HG02973 (cell line): ENCODE measurements around the gene ZNF616.
A peak's percentile ranks its signal among the peaks of the same experiment; 100 is the strongest.

Source experiments
- ATAC-seq: cut with Tn5 transposase; IDR thresholded peaks from one replicate; pipeline ENCODE4 v1.9.1; 2021; ENCODE audit warnings: moderate library complexity; ENCODE audit not compliant: unreplicated experiment

The ZNF616 gene

DNA sequence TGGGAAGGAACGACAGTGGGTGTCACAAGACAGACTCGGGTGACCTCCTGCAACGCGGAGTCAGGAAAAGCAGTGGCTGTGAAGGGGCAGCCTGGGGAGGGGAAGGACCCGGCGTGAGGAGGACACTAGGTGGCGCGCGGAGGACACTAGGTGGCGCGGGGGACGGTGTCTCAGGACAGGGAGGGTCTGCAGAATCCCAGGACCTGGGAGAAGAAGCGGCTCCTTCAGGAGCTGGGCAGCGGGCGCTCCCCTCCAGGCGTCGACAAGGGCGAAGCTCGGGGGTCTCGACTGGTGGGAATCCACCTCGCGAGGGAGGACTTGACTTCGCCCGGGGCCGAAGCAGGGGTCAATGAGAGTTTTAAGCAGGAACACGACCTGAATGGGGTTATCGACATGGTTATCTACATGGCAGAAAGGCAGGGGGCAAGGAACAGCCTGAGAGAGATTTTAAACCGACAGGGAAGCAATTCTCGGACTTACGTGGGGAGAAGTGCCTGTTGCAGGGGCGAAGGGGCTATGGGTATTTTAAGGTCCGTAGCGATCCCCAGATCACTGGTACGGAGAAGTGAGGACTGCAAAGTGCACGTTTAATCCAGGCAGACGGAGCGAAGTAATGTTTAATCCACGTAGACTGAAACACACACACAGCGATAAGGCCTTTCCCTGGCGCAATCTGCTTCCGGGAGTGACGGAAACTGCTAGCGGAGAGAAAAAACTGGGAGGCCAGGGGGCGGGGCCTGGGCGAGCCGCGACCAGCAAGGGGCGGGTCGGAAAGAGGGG is at the start of gene ZNF616:
Gene ZNF616, minus strand, starts transcription at position 687 of the 780 bp plus-strand sequence. CDS start 9,426 bp downstream, outside the sequence.
- peak; percentile 48 for ATAC-seq

DNA sequence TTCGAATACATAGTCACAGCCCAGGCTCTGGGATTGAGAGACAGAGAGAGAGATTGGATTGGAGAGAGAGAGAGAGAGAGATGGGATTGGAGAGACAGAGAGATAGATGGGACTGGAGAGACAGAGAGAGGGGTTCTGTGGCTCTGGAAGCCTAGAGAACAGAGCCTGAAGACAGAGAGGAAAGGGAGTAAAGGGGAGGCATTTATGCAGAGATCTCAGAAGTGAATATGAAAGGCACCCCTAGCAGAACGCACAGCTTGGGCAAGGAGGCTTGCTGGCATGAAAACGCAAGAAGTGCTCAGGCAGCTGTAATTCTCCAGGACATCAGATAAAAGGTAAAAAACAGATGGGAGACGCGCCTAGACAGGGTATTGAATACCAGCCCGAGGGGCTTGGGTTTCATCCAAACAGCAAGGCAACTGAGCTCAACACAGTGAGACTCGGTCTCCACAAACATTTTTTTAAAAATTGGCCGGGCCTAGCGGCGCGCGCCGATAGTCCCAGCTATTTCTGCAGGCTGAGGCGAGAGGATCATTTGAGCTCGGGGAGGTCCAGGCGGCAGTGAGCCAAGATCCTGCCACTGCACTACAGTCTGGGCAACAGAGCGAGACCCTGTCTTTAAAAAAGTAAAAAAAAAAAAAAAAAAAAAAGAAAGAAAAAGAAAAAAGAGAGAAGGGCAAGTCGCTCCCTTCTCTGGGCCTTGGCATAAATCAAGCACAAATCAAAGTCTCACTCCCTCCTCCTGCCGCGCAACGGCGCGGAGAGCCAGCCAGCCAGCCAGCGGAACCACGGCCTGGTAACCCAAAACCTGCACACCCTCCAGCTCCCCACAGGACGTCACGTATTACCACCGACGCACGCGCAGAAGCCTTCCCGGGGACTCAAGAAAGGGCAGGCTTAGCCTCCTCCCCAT is 49.3 kb upstream of the ZNF616 start:
- ATAC-seq: peak; percentile 5

DNA sequence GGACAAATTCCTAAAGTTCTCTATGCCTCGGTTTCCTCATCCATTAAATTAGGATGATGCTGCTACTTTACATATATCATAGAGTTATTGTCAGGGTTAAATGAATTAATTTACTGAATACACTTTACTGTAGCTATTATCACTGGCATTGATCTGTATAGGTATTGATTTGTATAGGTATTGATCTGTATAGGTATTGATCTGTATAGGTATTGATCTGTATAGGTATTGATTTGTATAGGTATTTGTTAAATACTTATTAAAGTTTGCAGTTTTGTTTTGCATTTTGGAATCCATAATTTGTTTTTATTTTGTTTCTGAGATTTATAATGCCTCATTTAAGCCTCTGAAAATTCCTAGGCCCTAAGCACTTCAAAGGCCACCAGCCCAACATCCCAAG is 47.7 kb upstream of the ZNF616 start:
- ATAC-seq: no peak

DNA sequence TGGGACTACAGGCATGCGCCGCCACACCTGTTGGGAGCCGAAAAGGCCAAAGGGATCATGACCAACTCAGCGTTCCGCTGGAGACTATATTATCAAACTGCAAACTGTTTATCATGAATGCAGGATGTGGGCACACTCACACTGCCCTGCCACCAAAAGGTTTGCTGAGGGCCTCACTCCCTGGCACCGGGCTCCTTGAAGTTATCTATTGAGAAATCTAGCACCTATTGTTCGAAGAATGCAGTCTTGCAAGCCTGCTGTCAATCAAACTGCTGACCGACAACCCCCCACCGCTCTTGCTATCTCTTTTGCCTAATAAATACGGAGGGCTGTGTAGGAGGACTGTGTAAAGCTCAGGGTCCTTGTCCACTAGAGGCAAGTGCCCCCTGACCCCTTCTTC is 36.8 kb upstream of the ZNF616 start:
- ATAC-seq: no peak

DNA sequence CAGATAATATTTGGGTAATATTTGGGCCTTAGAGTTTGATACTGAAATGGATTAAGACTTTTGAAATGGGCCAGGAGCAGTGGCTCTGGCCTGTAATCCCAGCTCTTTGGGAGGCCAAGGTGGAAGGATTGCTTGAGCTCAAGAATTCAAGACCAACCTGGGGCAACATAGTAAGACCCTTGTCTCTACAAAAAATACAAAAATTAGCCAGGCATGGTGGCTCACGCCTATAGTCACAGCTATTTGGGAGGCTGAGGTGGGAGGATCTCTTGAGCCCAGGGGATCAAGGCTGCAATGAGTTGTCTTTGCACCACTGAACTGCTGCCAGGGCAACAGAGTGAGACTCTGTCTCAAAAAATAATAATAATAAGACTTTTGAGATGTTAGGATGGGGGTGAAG is 32.6 kb upstream of the ZNF616 start:
- ATAC-seq: no peak

DNA sequence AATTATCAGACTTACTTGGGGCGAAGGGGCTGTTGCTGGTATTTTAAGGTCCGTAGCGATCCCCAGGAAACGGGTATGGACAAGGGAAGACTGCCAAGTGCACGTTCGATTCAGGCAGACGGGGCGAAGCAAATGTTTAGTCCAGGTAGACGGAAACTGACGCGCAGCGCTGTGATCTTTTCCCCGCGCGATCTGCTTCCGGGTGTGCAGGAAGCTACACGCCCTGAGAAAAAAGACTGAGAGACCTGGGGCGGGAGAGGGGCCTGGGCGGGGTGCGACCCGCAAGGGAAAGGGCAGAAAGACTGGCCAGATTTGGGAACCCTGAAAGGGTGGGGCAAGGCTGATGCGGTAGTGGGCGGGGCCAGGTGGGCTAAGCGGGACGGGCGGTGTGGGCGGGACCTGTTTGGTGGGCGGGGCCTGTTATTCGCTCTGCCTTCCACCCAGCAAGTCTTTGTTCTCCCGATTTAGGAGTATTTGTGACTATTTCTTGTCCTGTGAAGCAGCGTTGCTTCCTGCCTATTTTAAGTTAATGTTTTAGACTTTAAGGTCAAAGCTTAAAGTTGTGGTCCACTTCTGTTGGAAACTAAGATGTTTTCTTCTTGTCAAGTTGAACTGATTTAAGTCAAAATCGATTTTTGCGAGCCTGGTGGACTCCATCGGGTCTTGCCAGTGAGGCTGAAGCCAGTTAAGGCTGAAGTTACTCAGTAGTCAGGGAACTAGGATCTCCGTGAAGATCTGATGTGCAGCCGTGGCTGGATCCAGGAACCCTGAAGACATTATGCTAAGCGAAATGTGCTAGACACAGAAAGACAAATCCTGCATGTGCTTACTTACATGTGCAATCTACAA is 31.8 kb upstream of the ZNF616 start, which contains the start of gene ZNF836:
Gene ZNF836, minus strand, starts transcription at position 301 of the 849 bp plus-strand sequence. CDS start 3,549 bp downstream, outside the sequence.
- ATAC-seq: peak; percentile 60

DNA sequence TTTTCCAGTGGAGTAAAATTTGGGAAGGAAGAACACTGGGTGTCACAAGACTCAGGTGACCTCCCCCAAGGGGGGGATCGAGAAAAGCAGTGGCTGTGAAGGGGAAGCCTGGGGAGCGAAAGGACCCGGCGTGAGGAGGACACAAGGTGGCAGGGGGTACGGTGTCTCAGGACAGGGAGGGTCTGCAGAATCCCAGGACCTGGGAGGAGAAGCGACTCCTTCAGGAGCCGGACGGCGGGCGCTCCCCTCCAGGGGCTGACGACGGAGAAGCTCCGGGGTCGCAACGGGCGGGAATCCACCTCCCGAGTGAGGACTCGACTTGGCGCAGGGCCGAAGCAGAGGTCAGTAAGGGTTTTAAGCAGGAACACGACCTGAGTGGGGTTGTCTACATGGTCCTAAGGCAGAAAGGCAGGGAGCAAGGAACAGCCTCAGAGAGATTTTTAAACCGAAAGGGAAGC is 31.2 kb upstream of the ZNF616 start:
- ATAC-seq: peak; percentile 31

DNA sequence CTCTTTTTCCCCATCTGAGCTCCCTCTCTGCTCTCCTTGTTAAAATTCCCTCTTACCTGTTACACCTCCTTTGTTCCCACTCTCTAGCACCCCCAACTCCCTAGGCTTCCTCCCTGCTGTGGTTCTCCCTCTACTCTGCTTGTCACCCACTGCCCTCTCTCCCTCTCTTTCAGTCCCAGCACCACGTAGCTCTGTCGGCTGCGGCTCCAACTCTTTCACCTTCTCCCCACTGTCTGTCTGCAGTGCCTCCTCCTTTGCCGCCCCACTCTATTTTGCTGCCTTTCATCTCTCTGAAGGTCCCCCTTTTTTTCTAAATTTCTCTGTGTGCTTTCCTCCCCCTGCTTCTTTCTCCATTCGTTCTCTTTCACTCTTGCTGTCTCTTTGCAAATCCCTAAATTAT is 30.6 kb upstream of the ZNF616 start:
- no peak for ATAC-seq

DNA sequence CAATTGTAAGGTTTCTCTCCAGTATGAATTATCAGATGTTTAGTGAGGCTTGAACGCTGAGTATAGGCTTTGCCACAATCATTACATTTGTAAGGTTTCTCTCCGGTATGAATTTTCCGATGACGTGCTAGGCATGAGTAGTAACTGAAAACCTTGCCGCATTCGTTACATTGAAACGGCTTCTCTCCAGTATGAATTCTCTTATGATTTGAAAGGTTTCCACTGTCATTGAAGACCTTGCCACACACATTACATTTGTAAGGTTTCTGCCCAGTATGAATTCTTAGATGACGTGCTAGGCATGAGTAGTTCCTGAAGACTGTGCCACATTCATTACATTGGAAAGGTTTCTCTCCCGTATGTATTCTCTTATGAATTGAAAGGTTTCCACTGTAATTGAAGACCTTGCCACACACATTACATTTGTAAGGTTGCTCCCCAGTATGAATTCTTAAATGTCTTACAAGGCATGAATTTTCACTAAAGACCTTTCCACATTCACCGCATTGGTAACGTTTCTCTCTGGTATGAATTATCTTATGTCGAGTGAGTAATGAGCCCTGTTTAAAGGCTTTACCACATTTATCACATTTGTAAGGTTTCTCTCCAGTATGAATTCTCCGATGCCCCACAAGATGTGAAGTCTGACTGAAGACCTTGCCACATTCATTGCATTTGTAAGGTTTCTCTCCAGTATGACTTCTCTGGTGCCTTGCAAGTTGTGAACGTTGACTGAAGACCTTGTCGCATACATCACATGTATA is 16.0 kb upstream of the ZNF616 start:
- no peak for ATAC-seq

DNA sequence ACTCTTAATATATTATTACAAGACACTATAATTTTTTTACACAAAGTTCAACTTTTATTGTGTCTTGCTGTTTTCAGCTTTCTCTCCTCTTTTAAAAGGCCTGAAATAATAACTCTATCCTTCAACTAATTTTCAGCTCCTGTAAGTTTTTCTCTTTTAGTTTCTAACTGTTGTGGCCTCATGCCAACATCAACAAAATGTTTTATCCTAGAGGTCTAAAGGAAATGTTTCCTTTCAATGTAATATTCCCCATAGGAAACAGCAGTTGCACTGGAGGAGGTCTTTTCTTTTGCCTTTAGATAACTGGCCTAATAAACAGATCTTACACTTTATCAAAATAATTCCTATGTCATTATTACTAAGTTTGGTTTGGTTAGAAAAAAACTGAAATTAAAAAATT is 8.5 kb upstream of the ZNF616 start:
- no peak for ATAC-seq

DNA sequence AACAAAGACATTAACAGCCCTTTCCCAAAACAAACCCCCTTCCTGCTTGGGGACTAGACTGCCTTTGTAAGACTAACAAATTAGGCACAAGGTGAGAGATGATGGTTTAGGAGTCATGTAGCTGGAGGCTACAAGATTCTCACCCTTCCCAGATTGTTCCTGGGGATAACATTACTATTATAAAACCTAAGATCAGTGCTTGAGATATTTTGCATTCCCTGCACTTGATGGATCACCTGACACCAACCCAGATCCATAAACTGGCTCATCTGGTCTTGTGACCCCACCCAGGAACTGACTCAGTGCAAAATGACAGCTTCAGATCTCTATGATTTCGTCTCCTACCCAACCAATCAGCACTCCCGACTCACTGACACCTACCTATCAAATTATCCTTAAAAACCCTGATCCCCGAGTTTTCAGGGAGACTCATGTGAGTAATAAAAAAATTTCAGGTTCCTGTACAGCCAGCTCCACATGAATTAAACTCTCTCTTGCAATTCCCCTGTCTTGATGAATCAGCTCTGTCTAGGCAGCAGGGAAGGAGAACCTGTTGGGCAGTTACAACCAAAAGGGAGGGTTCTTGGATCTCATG is 2.4 kb upstream of the ZNF616 start:
- no peak for ATAC-seq

DNA sequence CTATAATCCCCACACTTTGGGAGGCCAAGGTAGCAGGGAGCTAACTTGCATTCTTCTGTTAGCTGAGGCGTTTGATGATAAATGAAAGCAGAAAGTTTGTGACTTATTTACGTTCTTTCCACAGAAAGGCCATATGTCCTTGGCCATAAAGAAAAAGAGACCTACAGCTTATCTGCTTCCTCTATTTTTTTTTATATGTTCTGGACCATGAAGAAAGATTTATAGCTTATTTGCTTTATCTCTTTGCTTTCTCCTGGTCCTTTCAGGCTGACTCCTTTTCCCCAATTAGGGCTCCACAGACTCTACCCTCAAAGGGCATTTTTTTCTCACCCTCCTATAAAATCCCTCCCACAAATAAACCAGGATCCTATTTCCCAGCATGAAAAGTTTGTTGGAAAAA is 1.5 kb upstream of the ZNF616 start:
- no peak for ATAC-seq

DNA sequence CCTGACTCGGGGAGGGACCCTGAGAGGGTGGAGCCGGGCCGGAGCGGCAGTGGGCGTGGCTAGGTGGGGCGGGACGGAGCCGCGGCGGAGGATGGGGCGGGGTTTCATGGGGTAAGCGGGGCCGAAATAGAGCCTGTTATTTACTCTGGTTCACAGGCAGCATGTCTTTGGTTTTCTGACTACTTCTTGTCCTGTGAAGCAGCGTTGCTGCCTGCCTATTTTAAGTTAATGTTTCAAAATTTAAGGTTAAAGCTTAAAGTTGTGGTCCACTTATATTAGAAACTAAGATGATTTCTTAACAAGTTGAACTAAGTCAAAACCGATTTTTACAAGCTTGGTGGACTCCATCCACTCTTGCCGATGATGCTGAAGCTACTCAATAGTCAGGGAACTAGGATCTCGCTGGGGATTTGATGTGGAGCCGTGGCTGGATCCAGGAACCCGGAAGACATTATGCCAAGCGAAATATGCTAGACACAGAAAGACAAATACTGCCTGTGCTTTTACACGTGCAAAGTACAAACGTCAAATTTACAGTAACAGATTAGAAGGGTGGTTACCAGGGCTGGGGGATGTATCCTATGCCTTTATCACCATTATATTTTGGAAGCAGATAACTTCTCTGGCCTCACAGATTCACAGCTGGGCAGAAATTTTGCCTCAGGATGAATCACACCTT is 433 bp upstream of the ZNF616 start:
- peak; percentile 95 for ATAC-seq

DNA sequence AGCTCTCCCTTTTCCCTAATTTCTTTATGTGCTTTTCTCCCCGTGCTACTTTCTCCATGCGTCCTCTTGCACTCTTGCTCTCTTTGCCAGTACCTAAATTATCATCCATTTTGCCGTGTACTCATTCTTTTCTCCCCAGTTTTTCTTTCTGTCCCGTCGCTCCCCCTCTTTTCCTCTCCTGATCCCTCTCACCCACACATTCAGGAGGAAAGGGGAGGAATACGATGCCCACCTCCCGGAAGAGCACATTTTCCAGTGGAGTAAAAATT is 821 bp downstream of the ZNF616 start:
- no peak for ATAC-seq

DNA sequence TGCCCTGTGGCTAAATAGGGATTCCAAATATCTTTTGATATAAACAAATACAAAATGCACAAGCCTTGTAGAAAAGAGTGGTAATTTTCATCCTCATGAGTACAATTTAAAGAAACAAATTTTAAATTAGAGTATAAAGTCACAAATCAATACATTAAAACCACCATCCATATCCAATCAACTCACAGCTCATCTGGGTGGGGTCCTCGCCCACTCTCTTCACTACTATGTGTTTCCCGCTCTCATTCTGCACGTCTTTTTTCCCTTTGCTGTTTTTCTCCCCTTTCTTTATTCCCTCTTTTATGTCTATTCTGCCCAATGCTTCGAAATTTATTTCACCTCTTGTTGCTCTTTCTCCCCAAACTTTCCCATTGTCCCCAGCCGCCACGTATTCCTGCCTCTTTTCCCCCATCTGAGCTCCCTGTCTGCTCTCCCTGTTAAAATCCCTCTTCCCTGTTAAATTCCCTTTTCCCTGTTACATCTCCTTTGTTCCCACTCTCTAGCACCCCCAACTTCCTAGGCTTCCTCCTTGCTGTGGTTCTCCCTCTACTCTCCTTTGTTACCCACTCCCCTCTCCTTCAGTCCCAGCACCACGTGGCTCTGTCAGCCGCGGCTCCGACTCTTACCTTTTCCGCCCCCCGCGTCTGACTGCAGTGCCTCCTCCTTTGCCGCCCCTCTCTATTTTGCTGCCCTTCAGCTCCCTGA is 1.3 kb downstream of the ZNF616 start:
- no peak for ATAC-seq

DNA sequence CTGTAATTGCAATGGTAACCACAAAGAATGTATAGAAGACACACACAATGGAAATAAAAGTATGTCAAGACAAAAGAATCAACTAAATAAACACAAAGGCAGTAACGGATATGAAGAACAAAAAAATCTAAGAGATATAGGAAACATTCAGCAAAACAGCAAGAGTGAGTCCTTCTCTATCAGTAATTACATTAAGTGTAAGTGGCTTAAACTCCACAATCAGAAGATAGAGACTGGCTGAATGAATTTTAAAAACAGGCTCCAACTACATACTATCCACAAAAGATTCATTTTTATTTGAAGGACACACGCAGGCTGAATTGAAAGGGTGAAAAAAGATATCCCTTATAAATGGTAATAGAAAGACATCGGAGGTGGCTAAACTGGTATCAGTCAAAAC is 19.5 kb downstream of the ZNF616 start:
- no peak for ATAC-seq

DNA sequence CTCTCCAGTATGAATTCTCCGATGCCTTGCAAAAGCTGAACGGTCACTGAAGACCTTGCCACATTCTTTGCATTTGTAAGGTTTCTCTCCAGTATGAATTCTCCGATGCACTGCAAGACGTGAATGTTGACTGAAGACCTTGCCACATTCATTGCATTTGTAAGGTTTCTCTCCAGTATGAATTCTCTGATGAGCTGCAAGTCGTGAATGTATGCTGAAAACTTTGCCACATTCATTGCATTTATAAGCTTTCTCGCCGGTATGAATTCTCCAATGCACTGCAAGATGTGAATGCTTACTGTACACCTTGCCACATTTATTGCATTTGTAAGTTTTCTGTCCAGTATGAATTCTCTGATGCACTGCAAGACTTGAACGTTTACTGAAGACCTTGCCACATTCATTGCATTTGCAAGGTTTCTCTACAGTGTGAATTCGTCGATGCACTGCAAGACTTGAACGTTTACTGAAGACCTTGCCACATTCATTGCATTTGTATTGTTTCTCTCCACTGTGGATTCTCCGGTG is 24.1 kb downstream of the ZNF616 start:
- no peak for ATAC-seq

DNA sequence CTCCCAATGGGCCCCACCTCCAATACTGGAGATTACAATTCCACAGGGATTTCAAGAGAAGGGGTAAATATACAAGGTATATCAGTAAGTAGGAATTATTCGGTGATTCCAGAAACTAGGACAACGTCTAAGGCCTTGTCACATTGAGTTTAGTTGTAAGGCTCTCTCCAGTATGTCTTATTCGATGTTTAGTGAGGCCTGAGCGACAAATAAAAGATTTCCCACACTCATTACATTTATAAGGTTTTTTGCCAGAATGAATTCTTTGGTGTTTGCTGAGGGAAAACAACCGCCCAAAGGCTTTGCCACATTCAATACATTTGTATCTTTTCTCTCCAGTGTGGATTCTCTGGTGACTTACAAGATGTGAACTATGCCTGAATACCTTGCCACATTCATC is 25.0 kb downstream of the ZNF616 start:
- no peak for ATAC-seq

DNA sequence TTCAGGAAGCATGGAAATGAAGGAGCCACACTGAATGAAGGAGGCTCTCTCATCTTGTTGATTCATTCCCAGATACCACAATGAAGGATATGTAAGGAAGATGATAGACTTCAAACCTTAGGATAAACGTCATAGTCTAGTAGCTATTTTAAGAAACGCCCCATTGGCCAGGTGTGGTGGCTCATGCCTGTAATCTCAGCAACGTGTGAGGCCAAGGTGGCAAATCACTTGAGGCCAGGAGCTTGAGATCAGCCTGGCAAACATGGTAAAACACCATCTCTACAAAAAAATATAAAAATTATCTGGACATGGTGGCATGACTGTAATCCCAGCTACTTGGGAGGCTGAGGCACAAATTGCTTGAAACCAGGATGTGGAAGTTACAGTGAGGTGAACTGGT is 27.1 kb downstream of the ZNF616 start:
- ATAC-seq: no peak
